HepG2 (cell line): ENCODE results near the gene TUBE1. TPM values are rescaled to one million over a fixed set of nuclear protein-coding genes. Genes with fewer than 3 reads are reported as not detected.

Source experiments
- ATAC-seq: fragments of 200-7000 bp; cut with Tn5 transposase; 3 replicates; pipeline ENCODE4 v1.9.1; 2020; ENCODE audit warnings: mild to moderate bottlenecking, moderate library complexity
- BruUV-seq: library from RNA; stranded (reverse); fragments of 400-500 nt; replicated peaks from 2 replicates; lab custom pipeline; 2021; lab: Mats Ljungman, UMichigan
- CTCF ChIA-PET: fragments of 300-600 bp; formaldehyde crosslinking; extraction: SDS; loops from one replicate; lab custom pipeline; 2021; ENCODE audit warnings: low total read pairs, inconsistent platforms, low intra/inter-chr PET ratio; lab: Yijun Ruan, JAX
- POLR2A ChIA-PET: fragments of 350-600 bp; sonication (Branson Sonifier 250); formaldehyde crosslinking; loops from one replicate; lab custom pipeline; 2020; ENCODE audit warnings: antibody characterized with exemption, inconsistent platforms; lab: Yijun Ruan, JAX
- DNase-seq: peaks from one replicate; pipeline ENCODE4 v3.0.0-alpha.2; 2015; ENCODE audit warnings: low spot score
- FAIRE-seq: peaks from 3 replicates; lab custom pipeline; 2011; peaks lifted over from hg19 to GRCh38; lab: Jason Lieb, UNC
- H2AFZ ChIP-seq: one replicate; pipeline ENCODE4 v1.6.1; 2011; ENCODE audit warnings: low read length, inconsistent platforms
- H3K27ac ChIP-seq: fragments of 300-600 bp; 3 replicates; pipeline ENCODE4 v1.8.0; 2011; ENCODE audit warnings: mixed run types, mild to moderate bottlenecking, mixed read lengths, low read length, inconsistent platforms; ENCODE audit not compliant: insufficient read depth; ENCODE audit errors: extremely low read length
- H3K27me3 ChIP-seq, 2 experiments: fragments of 200-600 bp in 1 of 2; 2 replicates in 1 of 2; 3 replicates in 1 of 2; pipeline versions ENCODE4 v1.6.0 to v1.8.0; 2011; ENCODE audit warnings: low read length in 2 of 2, mild to moderate bottlenecking in 2 of 2, moderate library complexity in 2 of 2, inconsistent platforms in 1 of 2; ENCODE audit not compliant: insufficient read depth in 2 of 2, control insufficient read depth in 1 of 2
- H3K36me3 ChIP-seq, 2 experiments: fragments of 200-600 bp in 1 of 2; replicated peaks in 1 of 2; 2 replicates in 1 of 2; 3 replicates in 1 of 2; pipeline versions ENCODE4 v1.5.1 to v1.8.0; 2011; ENCODE audit warnings: low read length in 2 of 2, inconsistent platforms in 1 of 2; ENCODE audit not compliant: insufficient read depth in 2 of 2, control insufficient read depth in 1 of 2
- H3K4me1 ChIP-seq: 2 replicates; pipeline ENCODE4 v1.5.1; 2012; ENCODE audit warnings: low read length, inconsistent platforms; ENCODE audit not compliant: insufficient read depth
- H3K4me2 ChIP-seq: 2 replicates; pipeline ENCODE4 v1.6.0; 2011; ENCODE audit warnings: low read depth, low read length, inconsistent platforms
- H3K4me3 ChIP-seq, 3 experiments: fragments of 200-600 bp in 1 of 3; sonication (generic), shearing (Covaris generic) in 1 of 3; replicated peaks in 1 of 3; 2 replicates each; pipeline ENCODE4 v1.5.1; 2011 to 2016; ENCODE audit warnings: low read length in 3 of 3, inconsistent platforms in 2 of 3, low read depth in 2 of 3, mild to moderate bottlenecking in 2 of 3, control low read depth in 1 of 3, mixed read lengths in 1 of 3; ENCODE audit not compliant: insufficient read depth in 1 of 3
- H3K79me2 ChIP-seq: one replicate; pipeline ENCODE4 v1.6.1; 2011; ENCODE audit warnings: low read length, inconsistent platforms; ENCODE audit not compliant: insufficient read depth
- H3K9ac ChIP-seq: 2 replicates; pipeline ENCODE4 v1.6.0; 2011; ENCODE audit warnings: mild to moderate bottlenecking, low read depth, low read length, inconsistent platforms; ENCODE audit not compliant: insufficient read depth
- H3K9me3 ChIP-seq: 2 replicates; pipeline ENCODE4 v1.5.1; 2012; ENCODE audit warnings: mild to moderate bottlenecking, low read length
- H4K20me1 ChIP-seq: 2 replicates; pipeline ENCODE4 v1.6.0; 2011; ENCODE audit warnings: inconsistent platforms, mild to moderate bottlenecking, low read length, moderate library complexity; ENCODE audit not compliant: insufficient read depth
- PRPF4 ChIP-seq: fragments of 200-400 bp; formaldehyde crosslinking; IDR thresholded peaks from 2 replicates; pipeline ENCODE4 v1.6.1; 2016; ENCODE audit warnings: low read length, low read depth; ENCODE audit not compliant: poor library complexity, severe bottlenecking
- RFXANK ChIP-seq: IDR thresholded peaks from 2 replicates; pipeline ENCODE4 v1.6.1; 2016
- SATB2 ChIP-seq: sonication (generic); formaldehyde crosslinking; IDR thresholded peaks from 2 replicates; pipeline ENCODE4 v1.5.0; 2020; ENCODE audit warnings: missing genetic modification reagents
- SIN3B ChIP-seq: fragments of 150-350 bp; IDR thresholded peaks from 2 replicates; pipeline ENCODE4 v1.6.1; 2014; ENCODE audit warnings: low read length
- SKIL ChIP-seq: sonication (generic); formaldehyde crosslinking; IDR thresholded peaks from 2 replicates; pipeline ENCODE4 v1.8.0; 2022; ENCODE audit warnings: missing genetic modification reagents, mild to moderate bottlenecking, moderate library complexity, borderline replicate concordance
- SMARCC2 ChIP-seq: fragments of 450-650 bp; IDR thresholded peaks from 2 replicates; pipeline ENCODE4 v1.6.1; 2017; ENCODE audit warnings: antibody characterized with exemption, mild to moderate bottlenecking
- ZBTB38 ChIP-seq: sonication (generic); formaldehyde crosslinking; IDR thresholded peaks from 2 replicates; pipeline ENCODE4 v1.5.1; 2020; ENCODE audit warnings: mild to moderate bottlenecking, missing genetic modification reagents
- ZBTB7A ChIP-seq: sonication (generic); formaldehyde crosslinking; IDR thresholded peaks from 2 replicates; pipeline ENCODE4 v1.8.0; 2022; ENCODE audit warnings: mild to moderate bottlenecking, missing genetic modification reagents
- ZKSCAN1 ChIP-seq: fragments of 150-350 bp; IDR thresholded peaks from 2 replicates; pipeline ENCODE4 v1.6.1; 2014; ENCODE audit warnings: low read length
- ZNF12 ChIP-seq: sonication (generic); formaldehyde crosslinking; IDR thresholded peaks from 2 replicates; pipeline ENCODE4 v1.5.0; 2020; ENCODE audit warnings: missing genetic modification reagents
- ZNF263 ChIP-seq: sonication (generic); formaldehyde crosslinking; IDR thresholded peaks from 2 replicates; pipeline ENCODE4 v1.4.0; 2020; ENCODE audit warnings: missing genetic modification reagents
- ZNF619 ChIP-seq: sonication (generic); formaldehyde crosslinking; IDR thresholded peaks from 2 replicates; pipeline ENCODE4 v1.4.0; 2020; ENCODE audit warnings: mild to moderate bottlenecking, missing genetic modification reagents
- WGBS: methylation state at CpG from one replicate; pipeline ENCODE4 v1.1.6; 2017; ENCODE audit warnings: low lambda C conversion rate; 5-methylcytosine and 5-hydroxymethylcytosine counted together
- in situ Hi-C: cut with HindIII; loops from 2 replicates; pipeline ENCODE4 v1.10.0; 2017; ENCODE audit warnings: low pct_unique_long_range_greater_than_20kb; ENCODE audit not compliant: extremely low pct_ligation_motif_present
- intact Hi-C: fragments of 100-400 bp; cut with micrococcal nuclease; formaldehyde crosslinking; loops from one replicate; pipeline ENCODE4 v1.10.0; 2022; ENCODE audit not compliant: unreplicated experiment
- polyA plus RNA-seq, 8 experiments: library from polyadenylated mRNA; depleted of rRNA in 3 of 8; stranded (reverse) in 7 of 8; unstranded in 1 of 8; fragments of >200 nt; fragmentation: Illumina TruSeq in 4 of 8; extraction: Trizol in 4 of 8; gene quantifications; 2 replicates each; pipeline versions ENCODE4 v1.2.1 to v1.2.3, GENCODE V29; 2011 to 2016; ENCODE audit warnings: low read depth in 4 of 8, missing spikeins in 1 of 8, mixed read lengths in 1 of 8; ENCODE audit not compliant: insufficient read depth in 1 of 8
- total RNA-seq, 5 experiments: library from RNA; depleted of rRNA; stranded (reverse); fragments of >200 nt; fragmentation: Illumina TruSeq; extraction: Trizol; gene quantifications; 2 replicates each; pipeline ENCODE4 v1.2.3, GENCODE V29; 2016; ENCODE audit warnings: low read depth in 1 of 5

TUBE1 gene
- total and polyA plus RNA-seq, 2 of the 13 experiments (the other 11 are each of a cell fraction or from before 2014, with no cell fraction given), result 17.3 to 22.6 TPM

DNA sequence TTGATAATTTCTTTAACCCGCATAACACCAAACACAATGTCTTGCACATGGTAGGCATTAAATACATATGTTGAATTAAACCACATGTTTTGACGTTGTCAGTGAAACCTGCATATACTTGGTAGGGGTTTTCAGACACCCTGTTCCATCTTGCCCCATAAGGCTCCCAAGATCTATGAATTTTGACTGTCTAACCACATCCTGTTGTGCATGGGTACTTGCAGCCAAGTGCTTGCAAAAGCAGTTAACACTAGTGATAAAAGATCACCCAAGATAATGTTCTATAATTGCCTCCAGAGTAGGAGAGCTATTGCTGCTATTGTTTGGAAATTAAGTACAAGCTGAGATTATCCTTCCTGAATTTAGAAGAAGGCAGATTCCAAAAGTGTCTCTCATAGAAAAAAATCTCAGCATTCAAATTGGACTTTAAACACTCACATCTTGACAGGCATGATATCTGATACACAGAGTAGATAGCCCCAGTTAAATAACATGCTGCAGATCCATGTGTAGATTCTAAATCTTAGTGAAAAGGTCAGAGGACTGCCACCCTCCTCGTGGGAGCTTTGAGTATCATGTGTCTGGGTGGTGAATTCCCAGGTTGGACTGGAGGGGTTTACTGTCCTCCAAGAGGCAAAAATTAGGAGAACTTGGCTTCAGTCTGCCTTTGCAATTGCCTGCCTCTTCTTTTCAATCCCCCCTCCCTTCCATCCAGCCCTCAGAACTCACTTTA is 59.2 kb downstream of the TUBE1 start:
- Histone ChIP-seq H3K4me1 (peaks cover 46% of the 10 kb centered on the region), H4K20me1 (no peaks in the 10 kb centered on the region), H2AFZ (no peak overlapping the region), H3K36me3 (no peaks in the 10 kb centered on the region), H3K4me3 (no peak overlapping the region), H3K9me3 (peaks cover 5% of the 10 kb centered on the region; the same call in 1 of the 2 replicates), H3K27ac (no peak overlapping the region), H3K4me2 (no peak overlapping the region), H3K27me3 (no peaks in the 10 kb centered on the region; a peak in 2 of 5 replicates), H3K9ac (no peak overlapping the region), H3K79me2 (no peaks in the 10 kb centered on the region)
- FAIRE-seq, result no peak
- ATAC-seq, result no peak
- TF ChIP-seq ZNF263 (CRISPR knock-in tag), result no peak
- no peak for TF ChIP-seq SATB2 (CRISPR knock-in tag)
- TF ChIP-seq SMARCC2, result no peak
- no peak for TF ChIP-seq ZNF12 (CRISPR knock-in tag)
- no peak for TF ChIP-seq ZBTB7A
- no peak for TF ChIP-seq RFXANK
- TF ChIP-seq PRPF4, result no peak
- TF ChIP-seq SKIL (CRISPR knock-in tag), result no peak
- TF ChIP-seq SIN3B, result no peak
- no peak for TF ChIP-seq ZBTB38 (CRISPR knock-in tag)
- TF ChIP-seq ZNF619 (CRISPR knock-in tag), result no peak
- TF ChIP-seq ZKSCAN1, result no peak
- intact Hi-C loops (no loop called here), in situ Hi-C loops (no loop called here)
- DNase-seq, result no peak
- WGBS, result 71% methylated on average over 3 of the region's 3 CpGs
- ChIA-PET POLR2A (no interaction called here), CTCF (interaction anchor here (1.8 to 2.3 kb wide), 2 partner anchors 18 to 318 kb away, joined by 5 to 17 read pairs; no protein-coding TSS in a partner anchor)
- BruUV-seq, result no TSS peak
